ENCODE data around the gene ETV6.

DNA sequence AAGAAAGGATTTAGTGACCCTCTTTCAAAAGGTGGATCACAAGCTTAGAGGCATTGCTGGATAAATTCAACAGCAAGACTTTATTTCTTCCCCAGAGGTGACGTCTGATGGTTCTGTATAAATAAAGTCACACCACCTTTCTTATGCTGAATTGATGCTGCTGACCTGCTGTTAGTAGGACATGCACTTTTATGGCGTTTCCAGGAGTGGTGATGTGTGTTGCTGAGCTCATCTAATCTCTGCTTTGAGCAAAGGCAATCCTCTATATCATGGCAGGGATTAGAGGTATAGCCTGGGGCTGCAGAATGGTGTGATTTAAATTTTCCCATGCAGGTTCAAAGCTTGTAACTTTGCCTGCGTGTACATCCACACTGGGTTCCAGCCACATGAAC, 94.9 kb downstream of the ETV6 start:
- TF ChIP-seq POLR2A (conservative IDR thresholded peaks at IDR 0.05) (no peak), RAD21 (CRISPR knock-in tag; conservative IDR thresholded peaks at IDR 0.05 in 1 of 2, IDR thresholded peaks at IDR 0.05 in 1 of 2) (no peak), HEY1 (CRISPR knock-in tag; IDR thresholded peaks at IDR 0.05; ENCODE audit: borderline replicate concordance) (no peak)
- TF ChIP-seq, protein P1, sequence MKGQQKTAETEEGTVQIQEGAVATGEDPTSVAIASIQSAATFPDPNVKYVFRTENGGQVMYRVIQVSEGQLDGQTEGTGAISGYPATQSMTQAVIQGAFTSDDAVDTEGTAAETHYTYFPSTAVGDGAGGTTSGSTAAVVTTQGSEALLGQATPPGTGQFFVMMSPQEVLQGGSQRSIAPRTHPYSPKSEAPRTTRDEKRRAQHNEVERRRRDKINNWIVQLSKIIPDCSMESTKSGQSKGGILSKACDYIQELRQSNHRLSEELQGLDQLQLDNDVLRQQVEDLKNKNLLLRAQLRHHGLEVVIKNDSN (CRISPR knock-in tag; IDR thresholded peaks at IDR 0.05), result no peak
- TF ChIP-seq, protein P2, sequence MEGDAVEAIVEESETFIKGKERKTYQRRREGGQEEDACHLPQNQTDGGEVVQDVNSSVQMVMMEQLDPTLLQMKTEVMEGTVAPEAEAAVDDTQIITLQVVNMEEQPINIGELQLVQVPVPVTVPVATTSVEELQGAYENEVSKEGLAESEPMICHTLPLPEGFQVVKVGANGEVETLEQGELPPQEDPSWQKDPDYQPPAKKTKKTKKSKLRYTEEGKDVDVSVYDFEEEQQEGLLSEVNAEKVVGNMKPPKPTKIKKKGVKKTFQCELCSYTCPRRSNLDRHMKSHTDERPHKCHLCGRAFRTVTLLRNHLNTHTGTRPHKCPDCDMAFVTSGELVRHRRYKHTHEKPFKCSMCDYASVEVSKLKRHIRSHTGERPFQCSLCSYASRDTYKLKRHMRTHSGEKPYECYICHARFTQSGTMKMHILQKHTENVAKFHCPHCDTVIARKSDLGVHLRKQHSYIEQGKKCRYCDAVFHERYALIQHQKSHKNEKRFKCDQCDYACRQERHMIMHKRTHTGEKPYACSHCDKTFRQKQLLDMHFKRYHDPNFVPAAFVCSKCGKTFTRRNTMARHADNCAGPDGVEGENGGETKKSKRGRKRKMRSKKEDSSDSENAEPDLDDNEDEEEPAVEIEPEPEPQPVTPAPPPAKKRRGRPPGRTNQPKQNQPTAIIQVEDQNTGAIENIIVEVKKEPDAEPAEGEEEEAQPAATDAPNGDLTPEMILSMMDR (IDR thresholded peaks at IDR 0.05 in 2 of 3, conservative IDR thresholded peaks at IDR 0.05 in 1 of 3; ENCODE audit: insufficient read depth in 2 of 3, low read depth in 1 of 3, low read length in 3 of 3), result no peak
- TF ChIP-seq, protein P3, sequence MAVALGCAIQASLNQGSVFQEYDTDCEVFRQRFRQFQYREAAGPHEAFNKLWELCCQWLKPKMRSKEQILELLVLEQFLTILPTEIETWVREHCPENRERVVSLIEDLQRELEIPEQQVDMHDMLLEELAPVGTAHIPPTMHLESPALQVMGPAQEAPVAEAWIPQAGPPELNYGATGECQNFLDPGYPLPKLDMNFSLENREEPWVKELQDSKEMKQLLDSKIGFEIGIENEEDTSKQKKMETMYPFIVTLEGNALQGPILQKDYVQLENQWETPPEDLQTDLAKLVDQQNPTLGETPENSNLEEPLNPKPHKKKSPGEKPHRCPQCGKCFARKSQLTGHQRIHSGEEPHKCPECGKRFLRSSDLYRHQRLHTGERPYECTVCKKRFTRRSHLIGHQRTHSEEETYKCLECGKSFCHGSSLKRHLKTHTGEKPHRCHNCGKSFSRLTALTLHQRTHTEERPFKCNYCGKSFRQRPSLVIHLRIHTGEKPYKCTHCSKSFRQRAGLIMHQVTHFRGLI (CRISPR knock-in tag; IDR thresholded peaks at IDR 0.05), result no peak
